Measurements from ENCODE around the gene TGFBR3.

TGFBR3 gene

GRCh38 chr1:91774520-91775203 lies 111.3 kb downstream of the TGFBR3 start:
- no peak overlapping the region for H3K4me3 ChIP-seq (ENCODE audit: low read depth in 1 of 2, low read length in 2 of 2)
- no peak overlapping the region for H3K27ac ChIP-seq (ENCODE audit: low read length)
- no peaks in the 10 kb centered on the region for H3K27me3 ChIP-seq (ENCODE audit: low read depth, low read length)
- H3K36me3 ChIP-seq (ENCODE audit: control insufficient read depth in 1 of 2, insufficient read depth in 2 of 2, low read length in 2 of 2), result no peaks in the 10 kb centered on the region
- H3K4me1 ChIP-seq (ENCODE audit: control insufficient read depth in 1 of 2, insufficient read depth in 2 of 2, low read length in 2 of 2), result peaks cover 5 to 19% of the 10 kb centered on the region in 2 donors
- H3K9me3 ChIP-seq (ENCODE audit: control insufficient read depth in 1 of 2, low read length in 2 of 2), result no peaks in the 10 kb centered on the region

GRCh38 chr1:91771717-91772116 lies 114.2 kb downstream of the TGFBR3 start:
- H3K4me1 ChIP-seq (ENCODE audit: control insufficient read depth in 1 of 2, insufficient read depth in 2 of 2, low read length in 2 of 2), result peaks cover 9 to 13% of the 10 kb centered on the region in 2 donors

GRCh38 chr1:91770667-91771268 lies 115.2 kb downstream of the TGFBR3 start:
- H3K27ac ChIP-seq (ENCODE audit: low read length), result no peak overlapping the region
- H3K4me1 ChIP-seq (ENCODE audit: control insufficient read depth in 1 of 2, insufficient read depth in 2 of 2, low read length in 2 of 2), result peaks cover 9 to 13% of the 10 kb centered on the region in 2 donors
- H3K9me3 ChIP-seq (ENCODE audit: control insufficient read depth in 1 of 2, low read length in 2 of 2), result no peaks in the 10 kb centered on the region
- H3K36me3 ChIP-seq (ENCODE audit: control insufficient read depth in 1 of 2, insufficient read depth in 2 of 2, low read length in 2 of 2), result no peaks in the 10 kb centered on the region
- H3K27me3 ChIP-seq (ENCODE audit: low read depth, low read length), result no peaks in the 10 kb centered on the region
- no peak overlapping the region for H3K4me3 ChIP-seq (ENCODE audit: low read depth in 1 of 2, low read length in 2 of 2)

More at GRCh38 chr1:91771717-91772116, 114.2 kb downstream of the TGFBR3 start:
- H3K27me3 ChIP-seq (ENCODE audit: low read depth, low read length), result no peaks in the 10 kb centered on the region
- no peak overlapping the region for H3K27ac ChIP-seq (ENCODE audit: low read length)
- no peak overlapping the region for H3K4me3 ChIP-seq (ENCODE audit: low read depth in 1 of 2, low read length in 2 of 2)
- H3K36me3 ChIP-seq (ENCODE audit: control insufficient read depth in 1 of 2, insufficient read depth in 2 of 2, low read length in 2 of 2), result no peaks in the 10 kb centered on the region
- no peaks in the 10 kb centered on the region for H3K9me3 ChIP-seq (ENCODE audit: control insufficient read depth in 1 of 2, low read length in 2 of 2)

- H3K27ac ChIP-seq (ENCODE audit: low read length), result peak overlapping the region; percentile 11
- peaks cover 9 to 13% of the 10 kb centered on the region in 2 donors for H3K4me1 ChIP-seq (ENCODE audit: control insufficient read depth in 1 of 2, insufficient read depth in 2 of 2, low read length in 2 of 2)
- no peaks in the 10 kb centered on the region for H3K9me3 ChIP-seq (ENCODE audit: control insufficient read depth in 1 of 2, low read length in 2 of 2)
- H3K27me3 ChIP-seq (ENCODE audit: low read depth, low read length), result no peaks in the 10 kb centered on the region
- H3K36me3 ChIP-seq (ENCODE audit: control insufficient read depth in 1 of 2, insufficient read depth in 2 of 2, low read length in 2 of 2), result no peaks in the 10 kb centered on the region
- no peak overlapping the region for H3K4me3 ChIP-seq (ENCODE audit: low read depth in 1 of 2, low read length in 2 of 2)
These were observed 116.2 kb downstream of the TGFBR3 start for GRCh38 chr1:91769742-91770141.

GRCh38 chr1:91768786-91769725 lies 116.9 kb downstream of the TGFBR3 start:
- no peaks in the 10 kb centered on the region for H3K36me3 ChIP-seq (ENCODE audit: control insufficient read depth in 1 of 2, insufficient read depth in 2 of 2, low read length in 2 of 2)
- H3K27me3 ChIP-seq (ENCODE audit: low read depth, low read length), result no peaks in the 10 kb centered on the region
- peaks cover 9 to 13% of the 10 kb centered on the region in 2 donors for H3K4me1 ChIP-seq (ENCODE audit: control insufficient read depth in 1 of 2, insufficient read depth in 2 of 2, low read length in 2 of 2)
- no peaks in the 10 kb centered on the region for H3K9me3 ChIP-seq (ENCODE audit: control insufficient read depth in 1 of 2, low read length in 2 of 2)
- peak overlapping the region; percentile 11 for H3K27ac ChIP-seq (ENCODE audit: low read length)
- H3K4me3 ChIP-seq (ENCODE audit: low read depth in 1 of 2, low read length in 2 of 2), result no peak overlapping the region

GRCh38 chr1:91768120-91768519 lies 117.8 kb downstream of the TGFBR3 start:
- H3K9me3 ChIP-seq (ENCODE audit: control insufficient read depth in 1 of 2, low read length in 2 of 2), result no peaks in the 10 kb centered on the region
- no peak overlapping the region for H3K4me3 ChIP-seq (ENCODE audit: low read depth in 1 of 2, low read length in 2 of 2)
- no peaks in the 10 kb centered on the region for H3K36me3 ChIP-seq (ENCODE audit: control insufficient read depth in 1 of 2, insufficient read depth in 2 of 2, low read length in 2 of 2)
- H3K27ac ChIP-seq (ENCODE audit: low read length), result no peak overlapping the region
- no peaks in the 10 kb centered on the region for H3K27me3 ChIP-seq (ENCODE audit: low read depth, low read length)
- H3K4me1 ChIP-seq (ENCODE audit: control insufficient read depth in 1 of 2, insufficient read depth in 2 of 2, low read length in 2 of 2), result peaks cover 9 to 13% of the 10 kb centered on the region in 2 donors

- H3K36me3 ChIP-seq (ENCODE audit: control insufficient read depth in 1 of 2, insufficient read depth in 2 of 2, low read length in 2 of 2), result no peaks in the 10 kb centered on the region
- H3K9me3 ChIP-seq (ENCODE audit: control insufficient read depth in 1 of 2, low read length in 2 of 2), result no peaks in the 10 kb centered on the region
- no peak overlapping the region for H3K27ac ChIP-seq (ENCODE audit: low read length)
- H3K27me3 ChIP-seq (ENCODE audit: low read depth, low read length), result no peaks in the 10 kb centered on the region
- H3K4me1 ChIP-seq (ENCODE audit: control insufficient read depth in 1 of 2, insufficient read depth in 2 of 2, low read length in 2 of 2), result peaks cover 9 to 15% of the 10 kb centered on the region in 2 donors
- H3K4me3 ChIP-seq (ENCODE audit: low read depth in 1 of 2, low read length in 2 of 2), result no peak overlapping the region
These were observed 119.1 kb downstream of the TGFBR3 start for GRCh38 chr1:91766883-91767282.

GRCh38 chr1:91765880-91766443 lies 120.0 kb downstream of the TGFBR3 start:
- Histone ChIP-seq H3K36me3 (ENCODE audit: control insufficient read depth in 1 of 2, insufficient read depth in 2 of 2, low read length in 2 of 2) (no peaks in the 10 kb centered on the region), H3K27me3 (ENCODE audit: low read depth, low read length) (no peaks in the 10 kb centered on the region), H3K9me3 (ENCODE audit: control insufficient read depth in 1 of 2, low read length in 2 of 2) (no peaks in the 10 kb centered on the region), H3K4me1 (ENCODE audit: control insufficient read depth in 1 of 2, insufficient read depth in 2 of 2, low read length in 2 of 2) (peaks cover 9 to 22% of the 10 kb centered on the region in 2 donors), H3K4me3 (ENCODE audit: low read depth in 1 of 2, low read length in 2 of 2) (no peak overlapping the region), H3K27ac (ENCODE audit: low read length) (no peak overlapping the region)

GRCh38 chr1:91765293-91765692 lies 120.7 kb downstream of the TGFBR3 start:
- Histone ChIP-seq H3K4me3 (ENCODE audit: low read depth in 1 of 2, low read length in 2 of 2) (no peak overlapping the region), H3K27me3 (ENCODE audit: low read depth, low read length) (no peaks in the 10 kb centered on the region), H3K36me3 (ENCODE audit: control insufficient read depth in 1 of 2, insufficient read depth in 2 of 2, low read length in 2 of 2) (no peaks in the 10 kb centered on the region), H3K9me3 (ENCODE audit: control insufficient read depth in 1 of 2, low read length in 2 of 2) (no peaks in the 10 kb centered on the region), H3K27ac (ENCODE audit: low read length) (no peak overlapping the region), H3K4me1 (ENCODE audit: control insufficient read depth in 1 of 2, insufficient read depth in 2 of 2, low read length in 2 of 2) (peaks cover 9 to 29% of the 10 kb centered on the region in 2 donors)

GRCh38 chr1:91764471-91765115 lies 121.4 kb downstream of the TGFBR3 start:
- no peaks in the 10 kb centered on the region for H3K36me3 ChIP-seq (ENCODE audit: control insufficient read depth in 1 of 2, insufficient read depth in 2 of 2, low read length in 2 of 2)
- H3K4me1 ChIP-seq (ENCODE audit: control insufficient read depth in 1 of 2, insufficient read depth in 2 of 2, low read length in 2 of 2), result peaks cover 3 to 28% of the 10 kb centered on the region in 2 donors
- no peak overlapping the region for H3K27ac ChIP-seq (ENCODE audit: low read length)
- H3K4me3 ChIP-seq (ENCODE audit: low read depth in 1 of 2, low read length in 2 of 2), result no peak overlapping the region
- H3K9me3 ChIP-seq (ENCODE audit: control insufficient read depth in 1 of 2, low read length in 2 of 2), result no peaks in the 10 kb centered on the region
- H3K27me3 ChIP-seq (ENCODE audit: low read depth, low read length), result no peaks in the 10 kb centered on the region

Data from muscle layer of duodenum (tissue), 2 donors.